ENCODE results near the gene PARD3.

The PARD3 gene

DNA sequence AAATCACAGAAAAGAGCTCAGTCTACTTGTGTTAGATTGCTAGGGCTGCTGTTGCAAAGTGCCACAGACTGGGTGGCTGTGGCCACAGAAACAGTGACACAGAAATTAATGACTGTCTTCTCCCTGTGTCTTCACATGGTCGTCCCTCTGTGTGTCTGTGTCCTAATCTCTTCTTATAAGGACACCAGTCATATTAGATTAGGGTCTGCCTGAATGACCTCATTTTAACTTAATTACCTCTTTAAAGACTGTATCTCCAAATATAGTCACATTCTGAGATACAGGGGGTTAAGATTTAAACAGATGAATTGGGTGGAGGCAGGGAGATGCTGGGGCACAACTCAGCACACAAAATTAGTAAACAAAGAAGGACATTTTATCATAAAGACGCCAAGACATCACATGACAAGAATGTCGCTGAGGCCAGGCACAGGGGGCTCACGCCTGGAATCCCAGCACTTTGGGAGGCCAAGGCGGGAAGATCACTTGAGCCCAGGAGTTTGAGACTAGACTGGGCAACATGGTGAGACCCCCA is 23.3 kb upstream of the PARD3 start:
- TF ChIP-seq, protein P1, sequence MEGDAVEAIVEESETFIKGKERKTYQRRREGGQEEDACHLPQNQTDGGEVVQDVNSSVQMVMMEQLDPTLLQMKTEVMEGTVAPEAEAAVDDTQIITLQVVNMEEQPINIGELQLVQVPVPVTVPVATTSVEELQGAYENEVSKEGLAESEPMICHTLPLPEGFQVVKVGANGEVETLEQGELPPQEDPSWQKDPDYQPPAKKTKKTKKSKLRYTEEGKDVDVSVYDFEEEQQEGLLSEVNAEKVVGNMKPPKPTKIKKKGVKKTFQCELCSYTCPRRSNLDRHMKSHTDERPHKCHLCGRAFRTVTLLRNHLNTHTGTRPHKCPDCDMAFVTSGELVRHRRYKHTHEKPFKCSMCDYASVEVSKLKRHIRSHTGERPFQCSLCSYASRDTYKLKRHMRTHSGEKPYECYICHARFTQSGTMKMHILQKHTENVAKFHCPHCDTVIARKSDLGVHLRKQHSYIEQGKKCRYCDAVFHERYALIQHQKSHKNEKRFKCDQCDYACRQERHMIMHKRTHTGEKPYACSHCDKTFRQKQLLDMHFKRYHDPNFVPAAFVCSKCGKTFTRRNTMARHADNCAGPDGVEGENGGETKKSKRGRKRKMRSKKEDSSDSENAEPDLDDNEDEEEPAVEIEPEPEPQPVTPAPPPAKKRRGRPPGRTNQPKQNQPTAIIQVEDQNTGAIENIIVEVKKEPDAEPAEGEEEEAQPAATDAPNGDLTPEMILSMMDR (IDR thresholded peaks at IDR 0.05; ENCODE audit: low read depth, low read length): no peak
- no peak overlapping the region for H3K4me3 ChIP-seq (replicated peaks in 1 of 2; ENCODE audit: low read depth in 2 of 2, low read length in 2 of 2)
- no peak for DNase-seq (ENCODE audit: low read depth in 2 of 2)

DNA sequence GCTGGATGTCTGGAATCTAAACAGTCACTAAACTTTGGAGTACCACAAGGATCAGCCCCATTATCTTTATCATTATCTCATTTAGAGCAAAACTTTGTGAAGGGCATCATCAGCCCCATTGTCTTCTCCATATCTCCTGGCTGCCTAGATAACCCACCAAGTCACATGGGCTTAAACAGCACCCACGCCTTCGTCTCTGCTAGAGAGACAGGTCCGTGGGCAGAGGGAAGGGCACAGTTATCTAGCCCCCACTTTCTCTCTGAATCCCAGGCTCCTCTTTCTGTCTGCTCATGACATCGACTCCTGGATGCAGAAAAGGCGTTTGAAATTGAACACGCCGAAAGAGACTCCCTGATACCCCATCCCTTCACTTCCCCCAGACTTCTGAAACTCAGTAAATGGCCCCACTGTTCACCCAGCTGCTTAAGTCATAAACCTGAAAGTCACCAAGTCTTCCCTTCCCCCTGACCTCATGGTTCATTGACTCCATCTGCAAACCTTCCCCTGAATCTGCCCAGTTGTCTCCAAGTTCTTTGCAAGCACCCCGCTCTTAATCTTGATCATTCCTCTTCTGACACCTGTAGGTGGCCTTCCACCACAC is 20.9 kb upstream of the PARD3 start:
- no peak for DNase-seq (ENCODE audit: low read depth in 2 of 2)
- TF ChIP-seq, protein P1 (IDR thresholded peaks at IDR 0.05; ENCODE audit: low read depth, low read length): no peak

DNA sequence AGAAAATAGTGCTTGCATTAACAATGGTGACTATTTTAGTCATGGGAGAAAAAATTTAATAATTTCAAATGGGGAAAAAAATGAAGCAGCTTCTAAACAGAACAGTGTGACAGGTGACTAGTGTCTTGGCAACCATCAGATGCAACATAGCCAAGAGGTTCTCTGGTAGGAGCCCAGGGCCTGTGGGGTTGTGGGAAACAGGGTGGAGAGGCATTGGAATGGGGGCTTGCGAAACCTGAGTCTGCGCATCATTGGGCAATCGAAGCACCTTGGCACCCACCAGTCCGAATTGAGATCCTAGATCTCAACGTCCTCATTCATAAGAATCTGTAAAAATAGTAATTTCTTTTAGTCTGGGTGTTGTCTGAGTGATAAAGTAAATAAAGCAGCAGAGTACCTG is 19.2 kb upstream of the PARD3 start:
- TF ChIP-seq, protein P1 (IDR thresholded peaks at IDR 0.05; ENCODE audit: low read depth, low read length): no peak
- DNase-seq (ENCODE audit: low read depth in 2 of 2): no peak
- H3K4me3 ChIP-seq (replicated peaks in 1 of 2; ENCODE audit: low read depth in 2 of 2, low read length in 2 of 2): no peak overlapping the region

More for the DNA sequence above, 20.9 kb upstream of the PARD3 start:
- no peak overlapping the region for H3K4me3 ChIP-seq (replicated peaks in 1 of 2; ENCODE audit: low read depth in 2 of 2, low read length in 2 of 2)

DNA sequence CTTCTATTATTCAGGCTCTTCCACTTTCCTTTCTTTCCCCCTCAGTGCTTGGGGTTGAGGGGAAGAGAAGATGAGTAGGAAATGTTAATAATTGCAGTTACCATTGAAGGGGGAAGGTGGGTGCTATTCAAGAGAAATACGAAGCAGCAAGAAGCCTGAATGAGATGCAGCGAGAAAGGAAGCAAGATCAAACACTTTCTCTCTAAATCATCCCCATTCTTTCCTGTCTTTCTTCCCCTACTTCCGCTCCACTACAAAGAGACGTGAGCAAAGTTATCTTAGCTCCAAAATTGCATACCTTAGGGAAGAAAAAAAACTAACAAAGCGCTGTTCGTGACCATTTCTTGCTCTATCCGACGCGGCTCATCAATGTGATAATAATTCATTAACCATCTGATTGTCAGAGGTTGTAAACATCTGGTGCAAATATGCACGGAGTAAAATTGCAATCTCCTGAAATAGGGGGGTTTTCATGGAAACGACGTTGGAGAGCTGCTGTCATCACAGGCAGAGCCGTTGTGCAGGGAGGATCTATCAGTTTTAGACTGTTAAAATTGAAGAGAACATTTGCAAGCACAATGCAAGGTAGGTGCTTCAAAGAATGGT is 15.2 kb upstream of the PARD3 start:
- TF ChIP-seq, protein P1 (IDR thresholded peaks at IDR 0.05; ENCODE audit: low read depth, low read length): no peak
- DNase-seq (ENCODE audit: low read depth in 2 of 2): no peak

DNA sequence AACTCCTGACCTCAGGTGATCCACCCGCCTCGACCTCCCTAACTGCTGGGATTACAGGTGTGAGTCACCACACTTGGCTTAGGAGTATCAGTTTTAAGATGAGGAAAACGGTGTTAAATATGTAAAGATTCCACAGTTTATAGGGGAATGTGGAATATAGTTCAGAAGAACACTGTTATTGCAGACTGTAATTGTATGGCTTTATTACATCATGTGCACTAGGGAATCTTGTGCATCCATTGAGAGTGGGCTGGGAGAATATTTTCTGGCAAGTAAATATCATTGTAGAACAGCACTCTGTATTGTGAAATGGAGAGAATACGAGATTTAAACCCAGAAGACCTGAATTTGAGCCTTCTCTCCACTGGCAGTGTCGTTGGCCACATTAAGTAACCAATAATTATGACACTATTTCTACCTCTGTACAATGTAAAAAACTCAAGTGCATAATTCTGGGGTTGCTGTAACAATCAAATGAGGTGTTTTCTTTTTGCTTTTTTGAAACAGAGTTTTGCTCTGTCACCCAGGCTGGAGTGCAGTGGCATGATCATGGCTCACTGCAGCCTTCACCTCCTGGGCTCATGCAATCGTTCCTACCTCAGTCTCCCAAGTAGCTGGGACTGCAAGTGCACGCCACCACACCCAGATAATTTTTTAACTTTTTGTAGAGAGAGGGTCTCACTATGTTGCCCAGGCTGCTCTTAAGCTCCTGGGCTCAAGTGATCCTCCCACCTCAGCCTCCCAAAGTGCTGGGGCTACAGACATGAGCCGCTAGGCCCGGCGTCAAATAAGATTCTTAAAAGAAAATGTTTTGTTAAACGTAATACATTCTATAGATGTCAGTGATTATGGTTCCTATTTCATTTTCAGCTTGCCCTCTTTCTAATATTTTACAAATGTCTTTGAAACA is 12.0 kb upstream of the PARD3 start:
- TF ChIP-seq, protein P1 (IDR thresholded peaks at IDR 0.05; ENCODE audit: low read depth, low read length): no peak
- peak in 1 of 2 donors; percentile 19 for DNase-seq (ENCODE audit: low read depth in 2 of 2)
- H3K4me3 ChIP-seq (replicated peaks in 1 of 2; ENCODE audit: low read depth in 2 of 2, low read length in 2 of 2): no peak overlapping the region

More for the DNA sequence above, 15.2 kb upstream of the PARD3 start:
- no peak overlapping the region for H3K4me3 ChIP-seq (replicated peaks in 1 of 2; ENCODE audit: low read depth in 2 of 2, low read length in 2 of 2)

DNA sequence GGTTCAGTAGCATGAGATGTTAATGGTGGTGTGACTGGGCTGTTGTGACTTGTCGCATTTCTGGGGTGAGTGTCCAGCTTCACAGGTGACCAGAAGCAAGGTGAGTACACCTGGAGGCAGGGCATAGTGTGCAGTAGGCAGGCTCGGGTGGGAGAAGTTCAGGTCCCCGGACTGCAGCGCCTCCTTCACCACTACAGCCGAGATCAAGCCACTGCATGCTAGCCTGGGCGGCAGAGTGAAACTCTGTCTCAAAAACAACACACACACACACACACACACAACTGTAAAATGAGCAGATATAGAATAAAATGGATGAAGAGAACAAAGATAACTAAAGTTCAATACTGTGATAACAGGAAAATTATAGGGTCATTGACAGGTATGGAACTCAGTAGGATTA is 11.1 kb upstream of the PARD3 start:
- TF ChIP-seq, protein P1 (IDR thresholded peaks at IDR 0.05; ENCODE audit: low read depth, low read length): no peak
- DNase-seq (ENCODE audit: low read depth in 2 of 2): no peak
- no peak overlapping the region for H3K4me3 ChIP-seq (replicated peaks in 1 of 2; ENCODE audit: low read depth in 2 of 2, low read length in 2 of 2)
